Measurements from ENCODE around the gene FN3K. TPM values are rescaled to one million over a fixed set of nuclear protein-coding genes. Genes with fewer than 3 reads are reported as not detected.

Gene FN3K
- total and polyA plus RNA-seq, 2 of the 8 experiments (the other 6 are each of a cell fraction or from before 2014, with no cell fraction given): 0.88 to 14.2 TPM

- Histone ChIP-seq H3K18ac (ENCODE audit: extremely low read depth, low read length) (no peak overlapping the region), H3K36me3 (ENCODE audit: control insufficient read depth in 2 of 4, insufficient read depth in 4 of 4, low read length in 3 of 4) (peaks cover 5 to 25% (median 15%) of the 10 kb centered on the region in 4 experiments; a peak in 7 of 8 replicates), H2BK5ac (ENCODE audit: low read depth, low read length) (no peak overlapping the region; the same call in 1 of the 2 replicates), H4K20me1 (replicated peaks in 1 of 2; ENCODE audit: control insufficient read depth in 1 of 2, insufficient read depth in 2 of 2, low read length in 2 of 2) (peaks cover 14 to 23% of the 10 kb centered on the region in 2 experiments), H4K8ac (ENCODE audit: extremely low read depth, insufficient read depth, low read length) (no peak overlapping the region), H3K4me3 (ENCODE audit: extremely low read depth in 1 of 4, insufficient read depth in 2 of 4, low read depth in 3 of 4, low read length in 4 of 4) (no peak overlapping the region), H3K23ac (ENCODE audit: insufficient read length) (no peak overlapping the region), H2AFZ (ENCODE audit: low read length) (no peak overlapping the region), H3K14ac (ENCODE audit: insufficient read length) (no peak overlapping the region), H2BK120ac (replicated peaks; ENCODE audit: low read depth, low read length) (no peak overlapping the region), H2BK12ac (ENCODE audit: low read depth, low read length) (no peak overlapping the region), H4K5ac (ENCODE audit: insufficient read length, low read depth, low read length) (no peak overlapping the region), H3K9me3 (ENCODE audit: insufficient read depth in 2 of 2, low read depth in 1 of 2, low read length in 1 of 2) (peaks cover 0 to 3% of the 10 kb centered on the region in 2 experiments; a peak in 1 of 4 replicates), H3K9ac (replicated peaks in 1 of 4; ENCODE audit: extremely low read depth in 1 of 4, low read depth in 3 of 4, low read length in 3 of 4) (no peak overlapping the region), H2AK5ac (ENCODE audit: low read depth, low read length) (no peak overlapping the region), H3K79me2 (ENCODE audit: control insufficient read depth in 1 of 2, insufficient read depth in 2 of 2, low read length in 2 of 2) (peaks cover 0 to 22% of the 10 kb centered on the region in 2 experiments; a peak in 1 of 4 replicates), H3K79me1 (ENCODE audit: low read depth, low read length) (peaks cover 19% of the 10 kb centered on the region), H3K4ac (replicated peaks; ENCODE audit: insufficient read length, low read depth, low read length) (no peak overlapping the region), H3K4me2 (ENCODE audit: insufficient read depth in 1 of 2, low read depth in 2 of 2, low read length in 2 of 2) (no peak overlapping the region), H3K23me2 (ENCODE audit: low read depth, low read length) (no peaks in the 10 kb centered on the region), H4K91ac (replicated peaks; ENCODE audit: insufficient read length, low read length) (no peak overlapping the region), H3K27ac (ENCODE audit: low read depth, low read length) (no peak overlapping the region; the same call in 1 of the 2 replicates), H3K4me1 (replicated peaks in 1 of 4; ENCODE audit: control insufficient read depth in 3 of 4, insufficient read depth in 4 of 4, low read length in 3 of 4) (peaks cover 0 to 4% (median 1%) of the 10 kb centered on the region in 4 experiments; a peak in 2 of 7 replicates), H3K27me3 (replicated peaks in 1 of 4; ENCODE audit: control insufficient read depth in 3 of 4, extremely low read depth in 1 of 4, insufficient read depth in 3 of 4, low read length in 3 of 4) (no peaks in the 10 kb centered on the region), H2BK15ac (ENCODE audit: low read length) (no peak overlapping the region), H2BK20ac (ENCODE audit: low read length) (no peak overlapping the region), H3K56ac (replicated peaks; ENCODE audit: insufficient read length, low read depth, low read length) (no peak overlapping the region)
- FAIRE-seq: no peak
- ChIA-PET POLR2A (ENCODE audit: partially characterized antibody) (no interaction called here), CTCF (ENCODE audit: partially characterized antibody) (interaction anchor here (0.8 to 3.0 kb wide), 12 partner anchors 20 to 146 kb away, joined by 3 to 20 read pairs (median 5); partner anchors contain the start of gene ZNF750)
- TF ChIP-seq E2F6 (IDR thresholded peaks at IDR 0.05) (no peak), RXRA (IDR thresholded peaks at IDR 0.05; ENCODE audit: insufficient read depth, low read depth, low read length) (no peak), SP4 (IDR thresholded peaks at IDR 0.05; ENCODE audit: low read length) (no peak)
- 91% methylated on average over 13 of the region's 23 CpGs; no CpG with 5 or more reads in 1 of the 2 experiments for WGBS, 2 experiments (ENCODE audit: extremely low coverage in 1 of 2, insufficient coverage in 1 of 2, insufficient read length in 1 of 2, insufficient replicate concordance in 2 of 2, low coverage in 1 of 2, low lambda C conversion rate in 2 of 2, missing lambda C conversion rate in 1 of 2)
- no peak for DNase-seq (ENCODE audit: low read depth in 1 of 2, low spot score in 2 of 2)
These were observed 44.1 kb downstream of the FN3K start for GRCh38 chr17:82779541-82779940.

All from H1 (cell line).